CD4-positive, alpha-beta T cell treated with Interferon gamma for 1 hour (primary cell): ENCODE measurements around the gene CAMTA1.

ENCODE experiments used
- DNase-seq: peaks from one replicate; pipeline ENCODE4 v3.0.0-alpha.2; 2020

CAMTA1 gene

DNA sequence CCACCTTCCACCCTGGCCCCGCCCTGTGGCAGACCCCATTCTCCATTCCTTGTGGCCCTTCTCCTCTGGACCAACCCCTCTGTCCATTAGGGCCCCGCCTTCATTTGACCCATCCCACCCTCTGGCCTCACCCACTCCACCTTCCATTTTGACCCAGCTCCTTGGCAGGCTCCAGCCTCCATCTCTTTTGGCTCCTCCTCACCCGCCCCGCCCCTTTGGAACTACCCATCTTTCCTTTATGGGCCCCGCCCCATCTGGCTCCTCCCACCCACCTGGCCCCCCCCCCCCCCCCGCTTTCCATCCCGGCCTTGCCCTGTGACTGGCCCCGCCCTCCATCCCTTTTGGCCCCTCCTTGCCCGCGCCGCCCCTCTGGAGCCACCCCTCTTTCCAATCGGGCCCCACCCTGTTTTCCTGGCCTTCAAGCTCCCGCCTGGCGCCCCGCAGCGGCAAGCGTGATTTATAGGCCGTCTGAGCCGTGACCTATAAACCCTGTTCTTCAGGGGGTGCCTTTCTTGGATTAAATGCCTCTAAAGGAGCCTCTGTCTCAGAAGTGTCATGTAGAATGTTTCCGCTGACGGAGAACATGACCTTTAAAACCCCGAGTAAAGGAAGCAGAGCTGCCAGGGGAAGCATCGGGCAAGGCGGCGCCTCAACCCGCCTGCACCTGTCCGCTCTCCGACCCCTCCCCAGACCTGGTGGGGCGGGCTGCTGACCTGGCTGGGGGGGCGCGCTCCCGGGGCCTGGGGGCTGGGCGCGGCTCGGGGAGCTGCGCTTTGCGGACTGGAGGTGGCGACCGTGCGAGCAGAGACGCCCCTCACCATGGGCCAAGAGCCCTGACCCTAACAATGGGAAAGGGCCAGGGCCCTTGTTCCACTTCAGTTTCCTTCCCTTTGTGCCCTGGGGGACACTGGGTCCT lies 178.0 kb downstream of the CAMTA1 start:
- peak; percentile 37 for DNase-seq

DNA sequence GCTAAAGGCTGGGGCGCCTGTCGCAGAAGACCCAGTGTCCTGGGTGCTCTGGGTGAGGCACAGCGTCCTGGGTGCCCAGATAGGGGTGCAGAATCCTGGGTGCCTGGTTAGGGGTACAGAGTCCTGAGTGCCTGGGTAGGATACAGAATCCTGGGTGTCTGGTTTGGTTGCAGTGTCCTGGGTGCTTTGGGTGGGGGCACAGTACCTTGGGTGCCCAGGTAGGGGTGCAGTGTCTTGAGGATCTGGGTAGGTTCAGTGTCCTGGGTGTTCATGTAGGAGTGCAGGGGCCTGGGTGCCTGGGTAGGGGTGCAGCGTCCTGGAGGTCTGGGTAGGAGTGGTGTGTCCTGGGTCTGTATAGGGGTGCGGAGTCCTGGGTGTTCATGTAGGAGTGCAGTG lies 178.7 kb downstream of the CAMTA1 start:
- DNase-seq = no peak

DNA sequence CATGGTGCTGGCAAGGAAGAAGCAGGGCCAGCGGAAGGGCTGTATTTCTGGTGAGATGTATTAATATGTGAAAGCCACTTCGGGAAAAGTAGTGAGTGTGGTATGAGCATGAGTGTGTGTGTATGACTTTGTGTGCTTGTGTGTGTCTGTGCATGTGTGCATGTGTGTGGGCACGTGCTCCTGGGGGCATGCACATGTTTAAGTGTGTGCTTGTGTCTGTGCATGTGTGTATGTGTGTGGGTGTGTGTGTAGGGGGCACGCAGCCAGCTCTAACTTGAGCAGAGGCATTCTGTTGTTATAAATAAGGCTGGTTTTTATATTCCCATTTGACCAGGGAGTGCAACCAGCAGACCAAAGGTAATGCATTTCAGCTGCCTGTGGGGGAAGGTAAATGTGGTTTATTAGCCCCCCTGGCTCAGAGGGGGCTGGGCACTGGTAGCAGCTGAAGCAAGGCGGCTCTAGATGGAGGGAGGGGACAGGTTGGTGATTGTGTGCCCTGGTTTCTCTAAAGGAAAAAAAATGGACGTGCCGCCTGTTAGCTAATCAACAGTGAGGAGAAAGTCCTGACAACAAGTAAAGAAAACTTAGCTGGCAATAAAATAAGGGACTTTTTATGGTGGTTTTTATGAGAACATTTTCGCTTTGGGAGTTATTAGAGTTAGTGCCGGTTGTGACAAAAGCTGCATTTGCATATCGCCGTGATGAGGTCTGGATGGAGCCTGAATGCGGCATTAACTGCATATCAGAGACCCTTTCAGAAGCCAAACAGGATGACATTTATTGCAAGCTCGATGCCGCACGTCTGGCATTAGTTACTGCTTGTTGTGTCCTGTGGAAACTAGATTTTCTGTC lies 180.1 kb downstream of the CAMTA1 start:
- DNase-seq = no peak

DNA sequence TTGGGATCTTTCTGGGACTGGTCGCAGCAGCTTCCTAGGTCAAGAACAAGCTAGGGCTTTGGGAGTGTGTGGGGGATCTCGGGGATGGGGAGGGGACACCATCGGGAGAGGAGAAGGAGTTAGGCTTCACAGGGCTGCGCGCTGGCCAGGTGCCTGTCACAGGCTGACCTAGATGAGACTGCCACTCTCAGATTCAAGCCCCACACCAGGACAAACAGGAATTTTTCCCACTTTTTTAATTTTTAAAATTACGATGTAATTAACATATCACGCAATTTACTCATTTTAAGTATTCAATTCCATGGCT lies 180.6 kb downstream of the CAMTA1 start:
- DNase-seq = no peak

DNA sequence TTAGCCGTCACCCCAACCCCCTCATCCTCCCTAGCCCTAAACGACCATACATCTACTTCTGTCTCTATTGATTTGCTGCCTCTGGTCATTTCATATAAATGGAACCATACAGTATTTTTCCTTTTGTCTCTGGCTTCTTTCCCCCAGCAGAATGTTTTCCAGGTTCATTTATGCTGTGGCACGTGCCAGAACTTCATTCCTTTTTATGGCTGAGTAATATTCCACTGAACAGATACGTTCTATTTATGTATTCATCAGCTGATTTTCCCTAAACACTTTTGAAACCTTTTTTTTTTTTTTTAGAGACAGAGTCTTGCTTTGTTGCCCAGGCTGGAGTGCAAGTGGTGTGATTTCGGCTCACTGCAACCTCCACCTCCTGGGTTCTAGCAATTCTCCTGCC lies 181.1 kb downstream of the CAMTA1 start:
- DNase-seq = no peak

DNA sequence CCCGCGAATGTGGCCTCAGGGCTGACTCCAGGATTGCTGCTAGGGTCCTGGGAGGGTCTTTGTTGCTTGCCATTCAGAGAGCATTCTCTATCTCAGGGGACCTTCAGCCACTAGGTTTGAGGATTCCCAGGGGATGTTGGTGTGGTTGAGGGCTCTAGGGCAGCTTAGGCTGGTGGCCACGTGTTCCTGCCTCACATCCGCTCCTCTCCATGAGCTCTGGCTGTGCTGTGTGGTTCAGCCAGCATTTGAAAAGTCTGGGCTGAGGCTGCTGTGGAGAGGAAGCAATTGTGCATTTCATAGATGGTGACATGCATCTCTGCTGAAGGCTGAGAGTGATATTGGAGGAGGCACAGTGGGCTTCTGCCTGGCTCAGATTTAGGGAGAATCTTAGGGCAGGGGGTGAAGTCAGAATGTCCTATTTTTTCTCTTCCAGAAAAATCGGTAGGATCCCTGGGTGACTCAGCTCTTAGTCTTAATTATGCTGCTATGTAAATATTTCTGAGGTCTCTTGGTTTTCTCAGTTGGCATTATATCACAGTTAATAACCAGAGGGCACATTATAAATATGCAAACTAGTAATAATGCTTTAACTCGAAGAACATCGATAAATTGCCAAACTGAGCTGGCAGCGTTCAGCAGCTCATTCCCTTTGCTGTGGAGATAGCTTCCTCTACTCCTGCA lies 182.3 kb downstream of the CAMTA1 start:
- DNase-seq = no peak

DNA sequence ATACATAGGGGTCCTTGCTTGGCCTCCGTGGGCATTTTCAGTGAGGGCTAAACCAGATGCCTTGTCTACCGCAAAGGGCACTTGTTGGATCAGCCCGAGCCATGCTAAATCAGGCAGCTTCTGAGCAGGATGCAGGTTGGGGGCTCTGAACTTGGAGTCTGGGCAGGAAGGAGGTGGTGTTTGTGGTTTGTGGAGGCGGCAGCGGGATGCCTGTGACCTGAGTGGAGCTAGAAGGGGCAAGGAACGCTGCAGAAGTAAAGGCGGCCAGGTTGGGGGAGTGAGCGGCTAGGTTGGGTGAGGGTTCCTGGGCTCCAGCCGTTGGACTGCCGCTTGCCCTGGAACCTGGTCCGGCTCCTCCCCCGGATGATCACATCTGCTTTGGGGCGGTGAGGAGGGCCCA lies 183.9 kb downstream of the CAMTA1 start:
- DNase-seq = no peak

DNA sequence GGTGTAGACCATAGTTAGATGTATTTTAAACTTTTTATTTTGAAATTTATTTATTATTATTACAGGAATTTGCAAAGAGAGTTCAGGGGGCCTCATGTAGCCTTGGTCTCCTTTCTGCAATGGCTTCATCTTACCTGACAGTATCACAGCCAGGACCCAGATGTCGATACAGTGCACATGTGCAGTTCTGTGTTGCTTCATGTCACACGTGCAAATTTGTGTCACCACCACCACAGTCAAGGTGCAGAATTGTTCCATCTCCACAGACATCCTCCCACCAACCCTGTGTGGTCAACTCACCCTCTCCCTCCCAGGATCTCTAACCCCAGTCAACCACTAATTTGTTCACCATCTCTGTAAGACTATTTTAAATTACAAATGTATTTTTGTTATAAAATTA lies 184.5 kb downstream of the CAMTA1 start:
- no peak for DNase-seq

DNA sequence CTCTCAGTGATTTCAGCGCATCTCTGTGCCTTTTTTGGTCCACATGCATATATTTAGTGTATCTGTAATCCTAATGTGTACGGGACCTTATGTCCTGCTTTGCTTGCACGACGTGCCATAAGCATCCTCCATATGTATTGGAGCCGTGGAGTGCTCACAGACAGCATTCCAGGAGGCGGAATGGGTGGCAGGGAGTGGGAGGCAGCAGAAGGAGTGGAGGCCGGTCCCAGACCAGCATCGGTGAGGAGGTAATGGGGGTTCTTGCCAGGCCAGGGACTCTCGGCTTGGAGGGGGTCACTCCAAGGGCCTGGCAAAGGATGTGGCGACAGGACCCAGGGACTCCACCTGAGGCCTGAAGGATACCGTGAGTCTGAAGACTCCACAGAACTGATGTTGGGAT lies 185.0 kb downstream of the CAMTA1 start:
- no peak for DNase-seq

DNA sequence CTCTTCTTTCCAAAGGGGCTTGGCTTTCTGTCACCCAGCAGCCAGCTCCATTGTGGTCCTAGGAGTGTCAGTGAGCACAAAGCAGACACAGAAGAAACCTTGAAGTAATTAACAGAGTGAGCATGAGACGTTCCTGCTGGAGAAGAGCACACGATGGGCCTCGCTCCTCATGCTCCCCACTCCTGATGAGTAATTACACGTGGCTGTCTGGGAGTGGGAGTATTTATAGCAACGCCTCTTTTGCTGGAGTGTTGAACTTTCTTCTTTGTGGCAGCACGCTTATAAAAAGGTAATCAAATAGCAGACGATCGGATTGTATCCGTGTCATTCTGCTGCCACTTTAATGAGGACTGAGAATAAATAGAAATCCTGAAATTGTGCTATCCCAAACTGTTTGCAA lies 185.8 kb downstream of the CAMTA1 start:
- DNase-seq = no peak

DNA sequence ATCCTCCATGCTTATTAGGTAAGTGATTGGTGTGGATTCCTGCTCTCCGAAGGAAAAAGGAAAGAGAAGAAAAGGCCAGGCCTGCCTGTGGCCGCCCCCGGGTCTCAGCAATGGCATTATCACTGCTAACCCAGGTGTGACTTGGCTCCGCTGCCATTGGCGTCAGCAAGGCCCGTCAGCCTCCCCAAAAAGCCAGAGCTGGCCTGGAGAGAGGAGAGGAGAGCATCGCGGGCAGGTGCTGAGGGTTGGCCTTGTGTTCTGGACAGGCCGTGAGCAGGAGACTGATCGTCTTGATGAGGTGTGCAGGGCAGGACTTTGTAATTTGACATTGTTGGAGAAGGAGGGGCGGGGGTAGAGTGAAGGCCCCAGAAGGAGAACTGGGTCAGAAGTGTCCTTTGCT lies 186.4 kb downstream of the CAMTA1 start:
- DNase-seq = no peak

DNA sequence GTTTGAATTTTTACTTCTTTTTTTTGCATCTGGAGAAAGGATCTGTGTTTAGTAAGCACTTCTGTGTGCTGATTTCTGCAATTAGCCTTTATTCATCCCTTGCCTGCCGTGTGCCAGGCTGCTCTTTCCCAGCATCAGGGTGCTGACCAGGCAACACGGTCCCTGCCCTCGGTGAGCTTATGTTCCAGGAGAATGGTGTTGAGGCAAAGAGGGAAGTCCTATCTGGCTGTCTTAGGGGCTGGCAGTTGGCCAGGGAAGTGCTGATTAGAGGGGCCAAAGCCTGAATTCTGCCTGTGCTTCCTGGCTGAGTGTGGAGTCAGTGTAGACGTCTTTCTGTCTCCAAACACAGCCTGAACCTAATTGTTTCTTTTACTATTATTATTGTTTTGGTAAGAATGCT lies 187.1 kb downstream of the CAMTA1 start:
- no peak for DNase-seq

DNA sequence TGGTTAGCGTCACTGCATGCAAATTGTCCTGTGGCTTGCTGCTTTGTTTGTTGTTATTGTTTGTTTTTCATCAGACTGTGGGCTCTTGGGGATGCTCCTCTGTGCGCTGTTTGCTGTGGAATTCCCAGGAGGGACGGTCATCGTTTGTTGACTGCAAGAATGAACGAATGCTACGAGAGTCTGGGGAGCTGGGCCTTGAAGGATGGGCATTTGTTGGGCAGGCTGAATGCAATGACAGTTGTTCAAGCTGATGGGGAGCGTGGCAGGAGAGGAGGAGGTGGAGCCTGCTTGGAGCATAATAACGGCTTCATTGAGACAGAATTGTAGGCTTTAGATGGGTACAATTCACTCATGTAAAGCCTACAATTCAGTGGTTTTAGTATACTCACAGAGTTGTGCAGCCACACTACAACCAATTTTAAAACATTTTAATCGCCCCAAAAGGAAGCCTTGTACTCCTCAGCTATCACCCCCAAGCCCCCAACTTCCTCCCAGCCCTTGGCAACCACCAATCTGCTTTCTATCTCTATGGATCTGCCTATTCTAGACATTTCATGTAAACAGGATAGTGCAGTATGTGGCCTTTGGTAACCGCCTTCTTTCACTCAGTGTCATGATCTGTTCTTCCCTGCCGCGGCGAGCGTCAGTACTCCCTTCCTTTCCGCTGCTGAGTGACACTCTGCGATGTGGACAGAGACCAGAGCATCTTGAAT lies 190.2 kb downstream of the CAMTA1 start:
- DNase-seq = no peak

DNA sequence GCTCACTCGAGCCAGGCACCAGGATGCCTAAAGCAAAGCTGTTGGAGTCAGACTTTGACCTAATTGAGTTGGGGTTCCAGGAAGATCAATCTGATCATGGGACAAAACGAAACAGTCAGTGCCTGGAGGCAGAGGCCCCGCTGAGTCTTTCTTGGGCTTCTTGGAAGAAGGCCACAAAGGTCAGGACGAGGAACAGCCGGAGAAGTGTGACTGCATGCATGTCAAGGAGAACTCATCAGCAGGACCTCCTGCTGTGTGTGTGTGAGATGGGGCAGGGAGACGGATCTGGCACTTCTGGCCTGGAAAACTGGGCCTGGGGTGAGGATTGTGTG lies 190.8 kb downstream of the CAMTA1 start:
- no peak for DNase-seq

DNA sequence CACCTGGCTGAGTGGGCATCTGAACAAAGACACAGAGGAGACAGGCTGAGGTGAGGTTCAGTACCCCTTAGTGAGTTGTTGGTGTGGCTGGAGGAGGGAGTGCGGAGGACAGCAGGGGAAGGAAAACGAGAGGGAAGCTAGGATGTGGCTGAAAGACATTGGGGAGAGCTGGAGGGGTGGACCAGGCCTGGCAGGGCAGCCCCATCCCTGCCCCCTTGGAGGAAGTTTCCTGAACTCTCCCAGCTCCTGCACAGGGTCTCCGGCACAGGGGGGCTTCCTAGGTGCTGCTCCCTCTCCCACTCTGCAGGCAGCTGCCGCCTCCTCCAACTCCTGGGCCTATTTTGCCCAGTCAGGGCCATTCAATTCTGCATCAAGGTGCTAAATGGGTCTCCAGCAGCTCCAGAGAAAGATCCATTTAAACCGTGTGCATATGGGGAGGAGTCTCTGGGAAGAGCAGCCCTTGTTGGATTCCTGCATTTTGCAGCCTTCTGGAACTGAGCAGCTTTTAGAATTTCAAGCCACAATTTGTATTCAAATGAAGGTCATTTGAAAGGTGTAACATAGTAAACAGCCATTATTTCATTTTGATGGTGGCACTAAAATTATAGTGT lies 193.9 kb downstream of the CAMTA1 start:
- DNase-seq = no peak

DNA sequence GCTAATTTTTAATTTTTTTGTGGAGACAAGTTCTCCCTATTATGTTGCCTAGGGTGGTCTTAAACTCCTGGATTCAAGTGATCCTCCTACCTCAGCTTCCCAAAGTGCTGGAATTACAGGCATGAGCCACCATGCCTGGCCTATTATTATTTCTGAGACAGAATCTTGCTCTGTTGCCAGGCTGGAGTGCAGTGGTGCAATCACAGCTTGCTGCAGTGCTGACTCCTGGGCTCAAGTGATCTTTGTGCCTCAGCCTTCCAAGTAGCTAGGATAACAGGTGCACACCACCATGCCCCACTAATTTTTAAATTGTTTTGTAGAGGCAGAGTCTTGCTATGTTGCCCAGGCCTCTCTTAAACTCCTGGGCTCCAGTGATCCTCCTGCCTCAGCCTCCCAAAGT lies 196.3 kb downstream of the CAMTA1 start:
- DNase-seq = no peak

DNA sequence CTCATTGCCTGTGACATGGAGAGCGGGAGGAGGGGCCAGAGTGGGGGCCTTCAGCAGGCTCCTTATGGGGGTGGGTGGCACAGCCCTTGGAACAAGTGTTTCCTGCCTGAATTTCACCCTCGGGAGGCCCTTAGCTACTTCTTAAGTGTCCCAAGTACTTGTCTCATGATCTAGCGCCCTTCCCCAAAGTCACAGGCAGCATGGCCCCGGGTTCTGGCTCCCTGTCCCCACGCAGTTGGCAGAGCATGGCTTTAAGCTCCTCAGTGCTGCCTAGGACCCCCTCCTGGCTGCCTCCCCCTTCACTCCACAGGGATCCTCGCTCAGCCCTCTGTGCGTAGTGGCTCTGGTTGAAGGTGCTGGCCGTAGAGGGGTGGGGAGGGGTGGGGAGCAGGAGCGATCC lies 197.2 kb downstream of the CAMTA1 start:
- DNase-seq = no peak

DNA sequence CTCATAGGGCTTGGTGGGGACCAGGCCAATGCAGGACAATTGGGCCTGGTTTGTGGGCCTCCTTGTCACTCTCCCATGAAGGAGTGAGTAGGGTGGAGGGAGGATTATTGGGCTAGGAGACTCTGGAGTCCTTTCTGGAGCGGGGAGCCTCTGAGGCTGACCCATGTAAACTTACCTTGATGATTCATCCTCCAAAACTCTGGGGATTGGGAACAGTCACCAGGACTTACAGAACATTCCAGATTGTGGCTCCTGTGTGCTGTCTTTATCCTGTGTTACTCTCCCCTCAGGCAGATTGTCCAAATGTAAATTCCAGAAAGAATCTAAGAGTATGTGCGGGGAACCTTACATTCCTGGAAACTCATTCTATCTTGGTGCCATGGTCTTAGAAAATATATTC lies 197.6 kb downstream of the CAMTA1 start:
- DNase-seq = no peak

DNA sequence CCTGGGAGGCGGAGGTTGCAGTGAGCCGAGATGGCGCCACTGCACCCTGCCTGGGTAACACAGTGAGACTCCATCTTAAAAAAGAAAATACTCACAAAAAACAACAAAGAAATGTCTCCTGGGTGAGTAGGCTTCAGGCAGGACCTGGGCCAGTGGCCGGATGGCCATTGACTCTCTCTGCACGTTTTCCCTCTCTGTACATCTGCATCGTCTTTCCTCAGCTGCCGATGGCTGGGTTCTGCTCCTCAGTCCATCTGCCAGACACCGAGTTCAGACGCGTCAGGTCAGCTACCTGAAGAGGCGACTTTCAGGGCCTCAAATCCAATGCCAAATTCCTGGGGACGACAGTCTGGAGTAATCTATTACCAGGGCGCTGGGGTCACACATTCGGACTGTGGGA lies 199.3 kb downstream of the CAMTA1 start:
- DNase-seq = no peak

DNA sequence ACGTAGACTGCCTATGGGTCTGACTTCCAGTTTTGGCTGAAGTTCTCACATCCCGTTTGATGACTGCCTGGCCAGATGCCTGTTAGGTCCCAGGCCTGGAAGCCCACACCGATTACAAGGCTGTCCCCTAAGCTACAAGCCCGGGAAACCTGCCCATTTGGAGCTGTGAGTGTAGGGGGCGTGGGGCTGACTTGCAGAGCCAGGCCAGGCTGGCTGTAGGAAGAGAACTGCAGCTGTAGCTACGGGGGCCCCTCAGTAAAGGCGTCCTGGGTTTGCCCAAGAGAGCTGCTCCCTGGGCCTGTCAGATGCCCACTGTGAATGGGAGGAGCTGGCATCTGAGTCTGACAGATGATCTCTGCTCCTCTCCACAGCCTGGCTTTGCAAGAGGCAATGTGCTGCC lies 199.7 kb downstream of the CAMTA1 start:
- no peak for DNase-seq

DNA sequence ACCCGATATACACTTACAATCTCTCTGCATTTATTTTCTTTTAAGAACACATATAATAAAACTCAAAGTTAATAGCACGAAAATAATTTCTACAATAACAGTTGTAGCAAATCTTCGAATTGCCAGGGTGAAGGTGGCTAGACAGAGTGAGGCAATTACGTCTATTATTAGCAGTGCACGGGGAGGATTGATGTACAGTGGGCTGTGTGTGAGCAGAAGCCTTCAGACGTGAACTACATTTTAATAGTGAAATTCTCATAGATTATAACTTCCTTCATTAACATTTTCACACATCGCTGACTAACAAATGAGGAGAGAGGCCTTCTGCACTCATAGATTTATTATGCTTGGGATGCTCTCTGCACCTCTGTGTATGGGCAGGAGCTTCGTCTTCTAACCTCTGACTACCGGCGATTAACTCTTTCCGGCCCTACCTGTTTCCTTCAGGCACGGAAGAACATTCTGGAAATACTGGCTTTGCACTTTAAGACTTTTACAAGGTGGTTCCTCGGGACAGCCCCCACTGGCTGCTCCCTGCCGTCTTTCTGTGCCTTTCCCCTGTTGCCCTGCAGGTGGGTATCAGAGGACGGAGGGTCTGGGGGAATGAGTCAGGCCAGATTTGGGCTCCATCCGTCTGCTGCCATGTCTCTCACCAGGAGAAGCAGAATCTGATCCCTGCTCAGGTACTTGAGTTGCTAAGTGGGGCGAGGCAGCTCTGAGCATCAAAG lies 200.5 kb downstream of the CAMTA1 start:
- no peak for DNase-seq

DNA sequence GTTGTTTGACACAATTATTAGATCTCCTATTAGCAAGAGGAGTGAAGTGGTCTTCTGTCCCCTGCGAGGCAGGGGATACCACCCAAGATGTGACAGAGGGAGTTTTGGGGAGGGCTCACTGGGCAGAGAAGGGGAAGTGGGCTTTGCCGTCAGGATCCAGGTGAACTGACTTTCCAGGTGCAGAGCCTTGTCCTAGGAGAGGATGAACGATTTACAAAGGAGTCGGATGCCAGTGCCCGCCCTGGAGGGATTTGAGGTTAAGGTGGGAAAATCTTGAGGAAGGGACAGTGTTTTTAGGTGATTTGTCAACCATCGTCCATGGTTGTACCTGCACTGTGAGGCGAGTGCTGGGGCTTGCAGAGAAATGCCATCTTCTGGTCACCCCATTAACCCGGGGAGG lies 201.0 kb downstream of the CAMTA1 start:
- DNase-seq = no peak
